ENCODE results near the gene NDUFA6. TPM values are rescaled to one million over a fixed set of nuclear protein-coding genes. Genes with fewer than 3 reads are reported as not detected.

NDUFA6 gene
- total RNA-seq = 54.3 and 88.2 TPM in 2 replicates

DNA sequence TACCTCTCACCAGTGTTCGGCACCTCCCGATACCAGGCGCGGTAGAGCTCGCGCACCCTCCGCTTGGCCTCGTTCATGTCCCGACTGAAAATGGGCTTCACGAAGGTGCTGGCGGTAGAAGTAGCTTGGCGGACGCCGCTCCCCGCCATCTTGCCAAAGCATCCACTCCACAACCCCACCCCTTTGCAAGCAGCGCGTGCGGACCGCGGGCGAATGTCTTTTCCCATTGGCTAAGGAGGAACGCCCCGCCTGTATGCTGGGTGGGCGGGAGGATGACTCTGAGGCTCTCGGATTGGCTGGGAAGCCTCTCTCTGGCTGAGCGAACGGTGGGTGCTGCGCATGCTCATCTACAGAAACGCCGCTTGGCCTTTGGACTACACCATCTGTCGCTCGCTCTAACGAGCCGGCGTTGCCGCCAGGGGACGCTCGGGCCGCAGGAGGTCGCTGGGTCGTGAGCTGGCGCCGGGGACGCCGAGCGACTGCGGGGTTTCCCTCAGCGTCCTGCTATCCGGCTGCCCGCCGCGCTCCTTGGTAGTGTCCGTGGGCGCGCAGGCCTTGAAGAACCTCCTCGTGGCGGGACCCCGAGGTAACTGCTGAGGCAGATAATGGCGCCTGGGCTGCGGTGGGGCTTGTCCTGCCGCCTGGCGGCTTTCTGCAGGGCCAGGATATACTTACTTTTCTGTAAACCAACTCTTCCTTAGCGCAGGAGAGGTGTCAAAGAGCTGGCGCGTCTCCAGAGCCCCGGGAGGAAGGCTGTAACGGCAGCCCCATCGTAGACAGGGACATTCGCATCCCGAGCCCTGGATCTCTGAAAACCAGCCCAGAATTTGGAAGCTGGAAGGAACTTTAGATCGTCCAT lies at the start of gene NDUFA6:
TSS of gene NDUFA6 (minus strand) at position 177 of the 859 bp plus-strand sequence. CDS start at position 149, 28 bp downstream.

DNA sequence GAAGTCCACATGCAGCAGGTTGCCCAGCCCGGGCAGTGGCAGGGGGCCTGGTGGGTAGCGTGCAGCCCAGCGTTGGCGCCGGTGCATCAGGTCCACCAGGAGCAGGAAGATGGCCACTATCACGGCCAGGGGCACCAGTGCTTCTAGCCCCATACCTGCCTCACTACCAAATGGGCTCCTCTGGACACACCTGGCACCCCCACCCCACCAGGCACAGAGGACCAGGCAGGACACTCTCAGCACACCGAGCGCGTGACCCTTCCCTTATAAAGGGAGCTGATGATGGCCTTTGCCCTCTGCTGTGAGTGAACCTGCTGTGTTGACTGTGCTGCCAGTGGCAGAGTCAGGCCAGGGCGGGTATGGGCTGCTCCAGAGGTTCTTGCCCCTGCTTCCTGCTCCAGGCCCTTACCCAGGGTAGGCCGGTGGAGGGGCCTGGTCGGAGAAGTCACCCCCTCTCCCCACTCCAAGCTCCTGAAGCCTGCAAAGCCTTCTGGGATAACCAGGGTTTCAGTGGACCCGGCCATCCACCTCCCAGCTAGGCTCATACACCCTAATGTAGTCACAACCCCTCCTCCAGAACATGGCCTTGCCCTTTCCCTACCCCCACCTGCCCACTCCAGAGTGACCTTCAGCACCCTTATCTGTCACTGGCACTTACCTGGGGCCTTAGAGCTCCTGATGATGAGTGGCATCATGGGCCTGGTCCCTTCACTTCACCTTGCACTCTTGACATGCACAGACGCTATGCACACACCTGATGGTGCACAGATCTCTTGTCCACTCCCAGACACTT lies 40.3 kb upstream of the NDUFA6 start, which contains the start of gene CYP2D6:
TSS of gene CYP2D6 (minus strand) at position 172 of the 793 bp plus-strand sequence. CDS start at position 153, 19 bp downstream.

DNA sequence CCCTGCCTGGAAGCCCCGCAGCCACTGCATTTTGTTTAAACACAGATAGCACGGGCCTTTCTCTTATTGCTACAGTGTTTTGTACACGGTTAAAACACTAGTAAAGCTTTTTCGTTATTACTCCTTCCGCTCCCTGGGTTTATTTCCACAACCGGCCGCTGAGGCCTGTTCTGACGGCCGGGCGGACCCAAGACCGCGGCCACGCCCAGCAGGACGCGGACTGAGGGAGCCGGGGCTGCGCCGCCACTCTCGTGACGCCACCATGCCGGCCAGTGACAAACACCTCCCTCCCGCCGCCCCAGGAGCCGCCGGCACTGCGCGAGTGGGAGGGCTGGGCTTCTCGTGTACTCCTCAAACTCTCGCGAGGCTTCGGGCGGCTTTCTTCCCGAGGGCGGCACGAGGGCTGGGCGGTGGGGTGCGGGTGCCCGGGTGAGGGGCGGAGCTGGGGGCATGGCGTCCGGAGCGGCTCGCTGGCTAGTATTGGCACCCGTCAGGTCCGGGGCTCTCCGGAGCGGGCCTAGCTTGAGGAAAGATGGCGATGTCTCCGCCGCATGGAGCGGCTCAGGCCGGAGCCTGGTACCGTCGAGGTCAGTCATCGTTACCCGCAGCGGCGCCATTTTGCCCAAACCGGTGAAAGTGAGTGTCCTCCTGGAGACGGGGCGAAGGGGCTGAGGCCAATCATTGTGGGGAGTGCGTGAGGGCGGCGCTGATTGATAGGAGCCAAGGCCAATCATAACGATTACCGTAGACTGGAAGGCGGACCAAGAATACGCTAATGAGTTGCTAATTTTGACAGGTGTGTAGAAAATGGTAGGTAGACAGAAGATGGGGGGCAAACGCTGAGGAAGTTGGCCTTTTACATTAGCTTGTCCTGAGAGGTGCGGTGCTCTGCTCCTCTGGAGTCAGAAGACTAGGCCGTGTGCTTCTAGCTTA lies 11.0 kb downstream of the NDUFA6 start, which contains the start of gene SMDT1:
TSS of gene SMDT1 (plus strand) at position 382 of the 933 bp plus-strand sequence. CDS start at position 451, 69 bp downstream.

DNA sequence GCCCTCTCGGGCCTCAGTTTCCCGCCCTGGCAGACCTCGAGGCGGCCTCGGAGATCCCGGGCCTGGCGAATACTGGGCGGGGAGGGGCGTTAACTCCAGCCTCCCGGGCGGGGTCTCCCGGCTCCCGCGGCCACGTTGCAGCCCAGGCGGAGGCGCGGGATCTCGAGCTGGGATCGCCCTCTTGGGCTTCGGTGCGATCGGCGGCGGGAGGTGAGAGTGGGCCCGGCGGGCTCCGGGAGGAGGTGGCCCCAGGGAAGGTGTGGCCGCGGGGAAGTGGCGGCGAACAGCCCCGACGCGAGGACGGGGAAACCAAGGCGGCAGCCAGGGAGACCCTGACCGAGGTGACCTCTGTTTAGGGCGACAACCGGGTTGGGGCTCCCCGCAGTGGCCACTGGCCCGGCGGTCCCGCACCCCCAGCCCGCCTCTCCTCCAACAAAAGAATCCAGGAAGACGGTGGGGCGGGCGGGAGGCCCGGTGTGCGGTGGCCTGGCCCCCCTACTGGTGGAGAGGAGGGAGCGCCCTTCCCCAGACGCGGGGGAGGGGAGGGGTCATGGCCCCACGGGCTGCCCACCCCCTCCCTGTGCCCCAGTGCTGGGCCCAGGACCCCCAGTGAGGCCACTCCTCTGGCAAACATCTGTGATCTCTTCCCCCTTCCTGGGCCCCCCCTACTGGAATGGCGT lies 16.3 kb downstream of the NDUFA6 start, which contains the start of gene PHETA2:
TSS of gene PHETA2 (plus strand) at position 117 of the 680 bp plus-strand sequence. CDS start 3,046 bp downstream, outside the sequence.

DNA sequence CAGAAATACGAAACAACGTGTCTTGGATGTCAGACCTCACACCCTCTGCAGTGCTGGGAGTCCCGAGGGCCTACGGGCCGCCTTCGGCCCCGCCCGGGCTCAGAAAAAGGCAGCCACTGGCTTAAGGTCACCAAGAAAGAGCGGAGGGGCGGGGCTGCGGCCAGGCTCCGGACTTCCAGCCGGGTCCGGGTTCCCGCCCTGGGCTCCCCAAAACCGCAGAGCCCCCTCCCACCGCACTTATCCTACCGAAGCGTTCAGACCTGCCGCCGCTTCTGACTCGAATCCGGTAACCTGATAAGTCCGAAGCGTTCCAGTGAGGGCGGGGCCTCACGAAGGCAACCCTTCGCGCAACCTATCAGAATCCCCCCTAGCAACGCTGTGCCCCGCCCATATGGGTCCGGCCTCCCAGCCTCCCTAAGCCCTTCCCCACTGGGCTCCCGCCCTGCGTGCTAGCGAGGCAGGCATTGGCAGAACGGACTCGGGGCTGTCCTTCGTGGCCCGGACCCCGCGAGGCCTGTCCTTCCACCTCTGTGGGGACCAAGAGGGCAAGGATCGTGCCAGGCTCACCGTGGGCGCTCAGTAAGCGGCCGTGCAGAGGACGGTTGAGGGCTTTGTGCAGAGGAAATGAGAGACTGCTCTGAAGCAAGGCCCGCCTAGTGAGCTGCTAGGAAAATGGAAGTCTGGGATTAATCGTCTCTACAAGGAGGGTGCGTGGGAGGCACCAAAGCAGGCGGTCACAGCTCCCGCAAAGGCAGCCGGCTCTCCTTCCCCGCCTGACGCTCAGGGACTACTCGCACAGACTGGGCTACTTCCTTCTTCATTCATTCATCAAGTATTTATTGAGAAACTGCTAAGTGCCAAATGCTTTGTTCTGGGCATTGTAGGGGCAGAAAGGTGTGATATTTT lies 19.8 kb downstream of the NDUFA6 start, which contains the start of gene NAGA:
TSS of gene NAGA (minus strand) at position 296 of the 906 bp plus-strand sequence. CDS start 515 bp downstream, outside the sequence.

Other genes starting within 250 kb of the NDUFA6 start
- gene SHISA8, start 175.7 kb downstream of the NDUFA6 start, total RNA-seq = not detected in 2 replicates
- gene TNFRSF13C, start 164.0 kb downstream of the NDUFA6 start, total RNA-seq = 0.09 and 0.14 TPM in 2 replicates
- gene CENPM, start 143.6 kb downstream of the NDUFA6 start, total RNA-seq = 28.6 and 41.3 TPM in 2 replicates
- gene SEPTIN3, start 121.3 kb downstream of the NDUFA6 start, total RNA-seq = 0.14 TPM in 1 of 2 replicates, not detected in the other
- under 0.01 TPM in 1 of 2 replicates, not detected in the other for gene WBP2NL, start 92.0 kb downstream of the NDUFA6 start, total RNA-seq
- 30.2 and 32.7 TPM in 2 replicates for gene NAGA, start 20.0 kb downstream of the NDUFA6 start, total RNA-seq
- 1.7 and 4.7 TPM in 2 replicates for gene PHETA2, start 16.5 kb downstream of the NDUFA6 start, total RNA-seq
- 1.9 and 4.7 TPM in 2 replicates for gene SMDT1, start 11.1 kb downstream of the NDUFA6 start, total RNA-seq
- 0.28 TPM in 1 of 2 replicates, not detected in the other for gene CYP2D6, start 40.0 kb upstream of the NDUFA6 start, total RNA-seq
- 34.0 and 42.8 TPM in 2 replicates for gene TCF20, start 179.9 kb upstream of the NDUFA6 start, total RNA-seq

All from airway epithelial cell (primary cell).